HG03066 (cell line): ENCODE data around the gene TET3.

Source experiments
- ATAC-seq: cut with Tn5 transposase; IDR thresholded peaks from one replicate; pipeline ENCODE4 v1.9.1; 2021; ENCODE audit warnings: low read depth; ENCODE audit not compliant: unreplicated experiment

TET3 gene

DNA sequence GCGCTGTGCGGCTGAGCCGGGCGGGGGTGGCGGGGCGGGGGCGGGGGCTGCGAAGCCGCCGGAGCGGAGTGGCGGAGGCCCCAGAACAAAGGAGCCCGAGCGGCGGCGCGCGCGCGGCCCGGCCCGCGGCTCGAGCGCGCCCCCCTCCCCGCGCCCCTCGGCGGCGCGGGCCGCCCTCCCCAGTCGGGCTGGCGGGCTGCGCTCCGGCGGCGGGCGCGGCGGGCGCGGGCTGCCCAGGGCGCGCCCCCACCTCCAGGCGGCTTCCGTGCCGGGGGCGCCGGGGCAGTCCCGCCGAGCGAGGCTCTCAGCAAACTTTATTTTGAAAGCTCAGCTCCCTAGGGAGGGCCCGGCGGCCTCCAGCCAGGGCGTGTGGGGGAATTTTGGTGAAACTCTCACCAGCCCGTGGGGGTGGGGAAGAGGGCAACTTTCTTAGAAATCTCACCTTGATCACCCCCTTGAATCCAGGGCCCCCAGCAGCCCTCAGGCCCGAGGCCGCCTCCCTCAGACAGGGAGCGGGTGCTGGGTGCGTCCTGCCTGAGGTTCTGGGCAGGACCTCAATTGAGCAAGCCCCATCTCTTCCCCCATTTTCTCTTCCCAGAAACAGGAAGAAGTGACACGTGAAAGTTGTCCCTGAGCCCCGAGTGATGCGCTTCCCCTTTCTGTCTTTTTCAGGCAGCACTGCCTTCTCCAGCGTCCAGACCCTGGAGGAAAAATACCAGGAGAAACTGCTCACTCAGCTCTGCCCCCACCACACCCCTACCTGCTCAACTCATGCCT lies 786 bp downstream of the TET3 start:
- peak; percentile 32 for ATAC-seq

GRCh38 chr2:73986085-73986681 lies 1.5 kb downstream of the TET3 start:
- ATAC-seq, result no peak

DNA sequence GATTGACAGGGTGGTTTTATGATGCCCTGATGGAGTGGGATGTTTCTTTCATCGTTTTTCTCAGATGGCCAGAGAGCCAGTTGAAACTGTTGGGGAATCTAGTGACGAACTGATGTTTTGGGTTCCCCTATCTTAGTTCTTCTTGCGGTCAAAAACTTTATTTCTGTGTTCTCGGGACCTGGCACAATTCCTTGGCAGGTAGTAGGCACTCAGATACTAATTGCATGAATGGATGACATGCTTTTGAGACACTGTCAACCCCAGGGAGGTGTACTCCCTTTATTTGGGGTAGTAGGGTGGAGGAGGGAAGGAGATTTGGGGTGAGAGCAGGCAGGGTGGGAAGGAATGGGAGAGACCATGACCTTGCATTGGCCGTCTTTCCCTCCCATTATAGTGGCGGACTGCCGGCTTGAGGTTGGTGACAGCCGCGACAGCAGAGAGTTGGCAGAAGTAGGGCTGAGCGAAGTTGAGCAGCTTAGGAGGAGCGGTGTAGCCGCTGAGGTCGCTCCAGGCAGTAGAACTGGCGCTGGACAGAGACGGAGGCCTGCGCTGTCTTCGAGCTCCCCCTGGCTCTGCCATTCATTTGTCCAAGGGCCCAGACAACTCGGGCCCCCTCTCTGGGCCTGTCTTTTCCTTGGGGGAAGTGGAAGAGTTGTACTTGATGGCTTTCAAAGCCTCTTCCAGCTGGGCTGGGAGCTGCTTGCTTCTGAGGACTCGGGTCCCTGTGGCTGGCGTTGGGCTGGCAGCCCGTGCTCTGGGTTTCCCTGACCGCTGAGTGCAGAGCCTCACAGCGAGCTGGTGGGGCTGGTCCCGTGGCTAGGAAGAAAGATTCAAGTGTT lies 2.6 kb downstream of the TET3 start:
- ATAC-seq, result no peak

DNA sequence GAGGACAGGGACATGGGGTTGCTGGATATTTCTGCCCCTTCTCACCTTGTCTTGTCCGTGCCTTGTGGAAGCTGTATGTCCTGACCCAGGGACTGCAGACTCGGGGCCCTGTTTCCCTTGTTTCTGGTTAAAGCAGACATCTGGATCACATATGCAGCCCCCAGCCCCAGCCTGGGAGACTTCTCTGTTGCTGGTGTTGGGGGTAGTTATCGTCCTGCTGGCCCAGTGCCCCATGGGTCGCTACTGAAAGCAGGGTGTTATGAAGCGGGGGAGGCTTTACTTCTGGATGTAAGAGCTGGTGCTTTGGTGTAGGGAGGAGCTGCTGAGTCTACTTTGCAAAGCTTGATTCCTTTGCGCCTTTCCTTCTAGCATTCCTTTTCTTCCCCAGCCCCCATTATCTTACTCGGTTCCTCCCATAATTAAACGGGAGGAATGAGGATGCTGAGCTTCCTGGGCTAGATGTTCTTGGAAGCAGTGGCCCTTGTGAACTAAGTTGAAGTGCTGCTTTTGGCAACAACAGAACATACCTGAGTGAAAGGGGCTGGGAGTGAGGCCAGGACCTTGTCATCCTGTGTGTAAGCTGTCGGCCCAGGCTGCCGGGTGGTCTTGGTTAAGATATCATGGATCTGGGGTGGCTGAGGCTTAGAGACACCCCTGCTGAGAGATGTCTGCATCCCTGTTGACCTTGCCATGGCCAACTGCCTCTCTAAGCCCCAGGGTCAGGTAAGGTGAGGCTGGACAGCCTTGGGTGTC lies 3.4 kb downstream of the TET3 start:
- ATAC-seq, result no peak

DNA sequence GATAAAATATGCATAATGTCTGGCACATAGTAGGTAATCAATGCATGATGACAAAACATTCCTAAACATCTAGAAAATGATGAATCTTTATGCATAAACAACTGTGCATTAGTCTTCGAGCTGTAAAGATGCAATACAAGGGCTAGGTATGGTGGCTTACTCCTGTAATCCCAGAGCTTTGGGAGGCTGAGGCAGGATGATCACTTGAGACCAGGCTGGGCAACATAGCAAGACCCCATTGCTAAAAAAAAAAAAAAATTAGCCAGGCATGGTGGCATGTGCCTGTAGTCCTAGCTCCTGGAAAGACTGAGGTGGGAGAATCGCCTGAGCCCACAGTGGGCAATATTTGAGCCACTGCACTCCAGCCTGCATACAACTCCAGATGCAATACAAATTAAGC lies 5.3 kb downstream of the TET3 start:
- no peak for ATAC-seq

DNA sequence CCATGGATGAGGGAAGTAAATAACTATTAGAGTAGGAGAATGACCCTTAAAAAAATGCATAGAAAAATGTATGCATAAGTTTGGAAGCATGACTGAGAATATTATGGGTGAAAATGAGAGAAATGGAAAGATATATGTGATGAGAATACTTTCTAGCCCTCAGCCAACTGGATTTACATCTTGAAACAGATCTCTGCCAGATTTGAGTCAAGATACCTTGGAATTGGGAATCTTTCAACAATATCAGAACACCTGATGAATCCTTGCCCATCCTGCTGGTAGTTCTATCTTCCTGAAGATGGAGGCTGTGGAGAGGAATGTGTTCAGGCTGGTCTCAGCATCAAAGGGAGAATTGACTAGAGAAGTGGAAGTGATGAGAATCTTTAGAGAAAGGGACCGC lies 5.8 kb downstream of the TET3 start:
- ATAC-seq, result no peak

- ATAC-seq, result no peak
Measured at GRCh38 chr2:73992036-73992435, 7.3 kb downstream of the TET3 start.

DNA sequence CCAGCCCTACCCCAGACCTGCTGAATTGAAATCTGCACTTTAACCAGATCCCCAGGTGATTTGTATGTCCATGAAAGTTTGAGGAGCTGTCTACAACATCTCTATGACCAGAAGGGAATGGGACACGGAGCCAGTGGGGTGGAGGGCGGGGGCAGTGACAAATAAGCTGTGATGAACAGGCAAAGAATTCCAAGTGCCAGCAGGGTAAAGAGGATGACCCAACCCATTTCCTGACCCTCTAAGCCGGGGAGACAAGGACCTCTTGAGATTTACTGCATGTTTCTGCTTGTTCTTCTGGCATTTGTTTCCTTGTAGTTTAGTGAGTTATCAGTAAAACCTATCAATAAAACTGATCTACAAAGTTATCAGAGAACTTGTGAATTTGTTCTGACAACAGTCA lies 8.7 kb downstream of the TET3 start:
- no peak for ATAC-seq

GRCh38 chr2:73993778-73994177 lies 9.1 kb downstream of the TET3 start:
- ATAC-seq, result no peak

- ATAC-seq, result no peak
Measured at GRCh38 chr2:73994178-73994831, 9.6 kb downstream of the TET3 start.

DNA sequence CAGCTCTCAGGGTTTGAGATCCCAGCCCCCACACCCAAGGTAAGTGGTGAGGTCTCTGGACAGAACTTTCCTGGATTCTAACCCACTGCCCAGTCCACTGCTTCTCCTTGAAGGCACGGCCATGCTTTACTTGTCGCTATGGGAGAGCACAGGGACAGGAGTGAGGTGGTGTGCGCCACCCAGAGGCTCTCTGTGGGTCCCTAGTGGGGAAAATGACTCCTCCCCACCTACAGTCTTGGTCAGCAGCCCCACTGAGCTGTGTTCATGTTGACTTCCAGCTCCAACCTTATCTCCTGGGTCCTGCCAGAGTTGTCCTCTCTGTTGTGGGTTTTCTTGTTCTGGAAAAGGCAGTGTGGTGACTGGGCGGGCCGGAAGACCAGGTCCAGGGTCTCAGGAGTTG lies 11.1 kb downstream of the TET3 start:
- ATAC-seq, result no peak

DNA sequence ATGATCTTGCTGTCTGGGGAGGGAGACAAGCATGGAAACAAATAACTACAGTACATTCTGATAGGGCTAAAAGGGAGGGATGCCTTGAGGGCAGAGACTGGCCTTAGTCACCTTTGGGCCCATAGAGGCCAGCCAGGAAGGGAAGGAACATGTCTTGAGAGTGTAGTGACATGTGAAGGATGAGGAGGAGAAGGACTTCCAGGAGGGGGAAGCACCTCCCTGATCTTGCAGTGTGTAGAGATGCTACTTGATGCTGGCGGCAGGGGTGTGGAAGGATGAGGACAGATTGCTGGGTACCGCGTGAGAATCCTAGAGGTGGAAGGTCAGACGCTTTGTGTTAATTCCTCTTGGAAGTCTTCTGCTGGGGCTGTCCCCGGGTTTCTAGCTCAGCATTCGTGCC lies 13.1 kb downstream of the TET3 start:
- ATAC-seq, result no peak

DNA sequence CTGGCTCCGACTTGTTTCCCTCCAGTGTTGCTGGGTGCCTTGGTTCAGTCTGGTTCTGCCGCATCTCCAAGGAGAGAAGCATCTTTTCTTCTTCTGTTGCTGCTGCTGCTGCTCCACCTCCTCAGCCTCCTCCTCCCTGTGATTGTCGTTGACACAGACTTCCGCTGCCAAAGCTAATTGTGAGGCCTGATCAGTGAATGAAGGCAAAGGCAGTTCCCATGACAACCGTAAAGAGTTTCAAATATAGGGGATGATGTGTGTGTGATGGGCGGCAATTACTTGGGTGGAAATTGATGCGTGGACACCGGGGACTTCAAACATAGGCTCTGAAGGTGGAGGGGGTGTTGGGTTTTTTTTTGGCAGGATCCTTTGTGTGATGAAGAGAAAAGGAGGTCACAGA lies 13.7 kb downstream of the TET3 start:
- no peak for ATAC-seq

- ATAC-seq, result no peak
Measured at GRCh38 chr2:73998933-73999332, 14.2 kb downstream of the TET3 start.

DNA sequence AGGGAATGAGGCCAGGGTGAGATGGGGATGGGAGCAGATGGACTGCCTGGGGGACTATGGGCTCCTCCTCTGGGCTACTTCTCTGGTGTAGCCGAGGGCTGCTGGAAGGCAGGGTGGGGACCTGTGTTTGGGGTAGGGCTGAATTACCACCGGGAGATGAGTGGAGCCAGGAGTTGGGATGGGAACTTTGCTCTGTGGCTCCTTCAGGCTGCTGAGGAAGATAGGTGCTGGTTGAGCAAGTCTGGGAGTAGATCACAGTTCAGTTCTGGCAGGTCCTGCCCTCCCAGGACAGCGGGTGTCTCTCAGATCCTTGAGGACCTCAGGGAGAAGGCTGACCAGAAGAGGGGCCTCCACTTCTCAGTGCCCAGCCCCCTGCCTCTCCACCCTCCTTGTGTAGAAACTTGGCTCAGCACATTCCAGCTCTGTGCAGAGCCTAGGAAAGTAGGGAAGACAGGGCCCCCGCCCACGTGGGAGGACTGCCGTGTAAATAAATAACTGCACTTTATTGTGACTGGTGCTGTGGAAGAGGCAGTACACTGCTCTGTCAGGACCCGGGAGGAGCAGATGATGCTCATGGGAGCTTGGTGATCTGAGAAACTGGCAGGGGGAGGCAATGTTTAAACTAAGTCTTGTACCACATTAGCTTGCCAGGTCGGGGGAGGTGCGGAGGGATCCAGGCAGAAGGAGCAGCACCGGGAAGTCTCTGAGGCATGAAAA lies 15.3 kb downstream of the TET3 start:
- ATAC-seq, result no peak

DNA sequence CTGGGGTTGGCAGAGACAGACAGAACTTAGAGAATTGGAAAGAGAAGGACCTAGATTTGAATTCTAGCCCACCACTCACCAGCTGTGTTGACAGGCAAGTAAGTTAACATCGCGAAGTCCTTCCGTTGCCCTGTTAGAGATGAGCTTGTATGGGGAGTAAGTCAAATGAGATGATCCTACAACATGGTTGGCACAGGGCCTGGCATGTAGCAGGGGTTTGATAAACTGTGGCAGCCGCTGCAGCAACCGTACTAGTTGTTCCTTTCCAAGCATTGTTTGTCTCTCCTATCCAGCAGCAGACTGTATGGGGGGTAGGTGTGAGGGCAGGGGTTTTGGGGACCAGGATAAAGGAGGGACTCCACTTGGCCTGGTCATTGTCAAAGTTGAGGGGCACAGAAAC lies 16.0 kb downstream of the TET3 start:
- ATAC-seq, result no peak

DNA sequence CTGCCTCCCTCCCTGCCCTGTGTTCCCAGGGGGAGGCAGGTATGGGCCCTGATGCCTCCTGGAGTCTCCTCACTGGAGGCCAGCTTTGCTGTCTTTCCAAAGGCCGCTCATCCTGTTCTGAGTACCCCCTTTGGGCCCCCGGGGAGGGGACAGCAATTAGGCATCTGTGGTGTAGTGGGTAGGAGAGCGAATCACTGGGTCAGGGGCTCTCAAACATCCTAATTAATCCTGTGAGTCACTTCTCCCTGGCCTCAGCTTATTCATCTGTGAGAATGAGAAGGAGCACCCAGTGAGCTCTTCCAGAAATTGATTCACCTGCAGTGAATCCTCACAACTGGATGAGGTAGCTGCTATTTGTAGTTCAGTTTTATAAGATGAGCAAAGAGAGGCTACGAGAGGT lies 16.4 kb downstream of the TET3 start:
- no peak for ATAC-seq

- peak; percentile 31 for ATAC-seq
Measured at GRCh38 chr2:74001781-74002504, 17.2 kb downstream of the TET3 start.
